Measurements from ENCODE around the gene BRD3OS. TPM values are rescaled to one million over a fixed set of nuclear protein-coding genes. Genes with fewer than 3 reads are reported as not detected.

Gene BRD3OS
- total and polyA plus RNA-seq, 2 of the 13 experiments (the other 11 are each of a cell fraction or from before 2014, with no cell fraction given), result 4.9 to 5.7 TPM

GRCh38 chr9:134039386-134040175 is 14.3 kb downstream of the BRD3OS start:
- no peak for FAIRE-seq
- no TSS peak for BruUV-seq (replicated peaks)
- intact Hi-C loops (cut with micrococcal nuclease; ENCODE audit: unreplicated experiment) (no loop called here), in situ Hi-C loops (cut with HindIII; ENCODE audit: extremely low pct_ligation_motif_present, low pct_unique_long_range_greater_than_20kb) (no loop called here)
- H3K27ac ChIP-seq (ENCODE audit: extremely low read length, insufficient read depth, low read length), result no peak overlapping the region
- no peaks in the 10 kb centered on the region for H3K79me2 ChIP-seq (ENCODE audit: insufficient read depth, low read length)
- H3K4me2 ChIP-seq (ENCODE audit: low read depth, low read length), result no peak overlapping the region
- no peak for ATAC-seq
- no peaks in the 10 kb centered on the region for H3K9me3 ChIP-seq (ENCODE audit: low read length)
- no peak overlapping the region for H3K4me3 ChIP-seq (replicated peaks in 1 of 3; ENCODE audit: insufficient read depth in 1 of 3, low read depth in 2 of 3, low read length in 3 of 3)
- 92% methylated on average over 15 of the region's 20 CpGs for WGBS (ENCODE audit: low lambda C conversion rate)
- H4K20me1 ChIP-seq (ENCODE audit: insufficient read depth, low read length), result no peaks in the 10 kb centered on the region
- DNase-seq (ENCODE audit: low spot score), result no peak
- CTCF ChIA-PET (ENCODE audit: low intra/inter-chr PET ratio, low total read pairs), result no interaction called here
- POLR2A ChIA-PET, result no interaction called here
- H3K27me3 ChIP-seq (ENCODE audit: control insufficient read depth in 1 of 2, insufficient read depth in 2 of 2, low read length in 2 of 2), result no peaks in the 10 kb centered on the region
- peaks cover 14% of the 10 kb centered on the region for H3K4me1 ChIP-seq (ENCODE audit: insufficient read depth, low read length)
- H3K9ac ChIP-seq (ENCODE audit: insufficient read depth, low read depth, low read length), result no peak overlapping the region
- no peak overlapping the region for H2AFZ ChIP-seq (ENCODE audit: low read length)
- peaks cover 37 to 54% of the 10 kb centered on the region in 2 experiments for H3K36me3 ChIP-seq (replicated peaks in 1 of 2; ENCODE audit: control insufficient read depth in 1 of 2, insufficient read depth in 2 of 2, low read length in 2 of 2)
- TF ChIP-seq NPAS2 (CRISPR knock-in tag; IDR thresholded peaks at IDR 0.05; ENCODE audit: borderline replicate concordance) (no peak), FLYWCH1 (CRISPR knock-in tag; IDR thresholded peaks at IDR 0.05) (no peak), MTA1 (CRISPR knock-in tag; IDR thresholded peaks at IDR 0.05; ENCODE audit: borderline replicate concordance) (no peak), ZNF292 (CRISPR knock-in tag; IDR thresholded peaks at IDR 0.05; ENCODE audit: borderline replicate concordance, low read depth) (no peak), ZNF782 (CRISPR knock-in tag; IDR thresholded peaks at IDR 0.05; ENCODE audit: borderline replicate concordance) (no peak), SKIL (CRISPR knock-in tag; IDR thresholded peaks at IDR 0.05; ENCODE audit: borderline replicate concordance) (no peak), RBM22 (optimal IDR thresholded peaks at IDR 0.05; ENCODE audit: low read length) (peak; percentile 84), KMT2B (CRISPR knock-in tag; IDR thresholded peaks at IDR 0.05) (no peak)
